HepG2 (cell line): ENCODE data around the gene SLC12A1. TPM values are rescaled to one million over a fixed set of nuclear protein-coding genes. Genes with fewer than 3 reads are reported as not detected.

Experiments used
- ATAC-seq: fragments of 200-7000 bp; cut with Tn5 transposase; 3 replicates; pipeline ENCODE4 v1.9.1; 2020; ENCODE audit warnings: mild to moderate bottlenecking, moderate library complexity
- BruUV-seq: library from RNA; stranded (reverse); fragments of 400-500 nt; replicated peaks from 2 replicates; lab custom pipeline; 2021; lab: Mats Ljungman, UMichigan
- CTCF ChIA-PET: fragments of 300-600 bp; formaldehyde crosslinking; extraction: SDS; loops from one replicate; lab custom pipeline; 2021; ENCODE audit warnings: low total read pairs, inconsistent platforms, low intra/inter-chr PET ratio; lab: Yijun Ruan, JAX
- POLR2A ChIA-PET: fragments of 350-600 bp; sonication (Branson Sonifier 250); formaldehyde crosslinking; loops from one replicate; lab custom pipeline; 2020; ENCODE audit warnings: antibody characterized with exemption, inconsistent platforms; lab: Yijun Ruan, JAX
- DNase-seq: peaks from one replicate; pipeline ENCODE4 v3.0.0-alpha.2; 2015; ENCODE audit warnings: low spot score
- FAIRE-seq: peaks from 3 replicates; lab custom pipeline; 2011; peaks lifted over from hg19 to GRCh38; lab: Jason Lieb, UNC
- H2AFZ ChIP-seq: one replicate; pipeline ENCODE4 v1.6.1; 2011; ENCODE audit warnings: low read length, inconsistent platforms
- H3K27ac ChIP-seq: fragments of 300-600 bp; 3 replicates; pipeline ENCODE4 v1.8.0; 2011; ENCODE audit warnings: mixed run types, mild to moderate bottlenecking, mixed read lengths, low read length, inconsistent platforms; ENCODE audit not compliant: insufficient read depth; ENCODE audit errors: extremely low read length
- H3K27me3 ChIP-seq, 2 experiments: fragments of 200-600 bp in 1 of 2; 2 replicates in 1 of 2; 3 replicates in 1 of 2; pipeline versions ENCODE4 v1.6.0 to v1.8.0; 2011; ENCODE audit warnings: low read length in 2 of 2, mild to moderate bottlenecking in 2 of 2, moderate library complexity in 2 of 2, inconsistent platforms in 1 of 2; ENCODE audit not compliant: insufficient read depth in 2 of 2, control insufficient read depth in 1 of 2
- H3K36me3 ChIP-seq, 2 experiments: fragments of 200-600 bp in 1 of 2; replicated peaks in 1 of 2; 2 replicates in 1 of 2; 3 replicates in 1 of 2; pipeline versions ENCODE4 v1.5.1 to v1.8.0; 2011; ENCODE audit warnings: low read length in 2 of 2, inconsistent platforms in 1 of 2; ENCODE audit not compliant: insufficient read depth in 2 of 2, control insufficient read depth in 1 of 2
- H3K4me1 ChIP-seq: 2 replicates; pipeline ENCODE4 v1.5.1; 2012; ENCODE audit warnings: low read length, inconsistent platforms; ENCODE audit not compliant: insufficient read depth
- H3K4me2 ChIP-seq: 2 replicates; pipeline ENCODE4 v1.6.0; 2011; ENCODE audit warnings: low read depth, low read length, inconsistent platforms
- H3K4me3 ChIP-seq, 3 experiments: fragments of 200-600 bp in 1 of 3; sonication (generic), shearing (Covaris generic) in 1 of 3; replicated peaks in 1 of 3; 2 replicates each; pipeline ENCODE4 v1.5.1; 2011 to 2016; ENCODE audit warnings: low read length in 3 of 3, inconsistent platforms in 2 of 3, low read depth in 2 of 3, mild to moderate bottlenecking in 2 of 3, control low read depth in 1 of 3, mixed read lengths in 1 of 3; ENCODE audit not compliant: insufficient read depth in 1 of 3
- H3K79me2 ChIP-seq: one replicate; pipeline ENCODE4 v1.6.1; 2011; ENCODE audit warnings: low read length, inconsistent platforms; ENCODE audit not compliant: insufficient read depth
- H3K9ac ChIP-seq: 2 replicates; pipeline ENCODE4 v1.6.0; 2011; ENCODE audit warnings: mild to moderate bottlenecking, low read depth, low read length, inconsistent platforms; ENCODE audit not compliant: insufficient read depth
- H3K9me3 ChIP-seq: 2 replicates; pipeline ENCODE4 v1.5.1; 2012; ENCODE audit warnings: mild to moderate bottlenecking, low read length
- H4K20me1 ChIP-seq: 2 replicates; pipeline ENCODE4 v1.6.0; 2011; ENCODE audit warnings: inconsistent platforms, mild to moderate bottlenecking, low read length, moderate library complexity; ENCODE audit not compliant: insufficient read depth
- CEBPB ChIP-seq: IDR thresholded peaks from 2 replicates; pipeline ENCODE4 v1.6.1; 2011; ENCODE audit warnings: low read depth, low read length, improper control_type of control experiment, borderline replicate concordance
- CEBPG ChIP-seq: IDR thresholded peaks from 2 replicates; pipeline ENCODE4 v1.6.1; 2016
- JDP2 ChIP-seq: sonication (generic); formaldehyde crosslinking; IDR thresholded peaks from 2 replicates; pipeline ENCODE4 v1.8.1; 2022; ENCODE audit warnings: missing genetic modification reagents, borderline replicate concordance
- ZNF468 ChIP-seq: sonication (generic); formaldehyde crosslinking; IDR thresholded peaks from 2 replicates; pipeline ENCODE4 v1.8.0; 2022; ENCODE audit warnings: mild to moderate bottlenecking, moderate library complexity, missing genetic modification reagents
- WGBS: methylation state at CpG from one replicate; pipeline ENCODE4 v1.1.6; 2017; ENCODE audit warnings: low lambda C conversion rate; 5-methylcytosine and 5-hydroxymethylcytosine counted together
- in situ Hi-C: cut with HindIII; loops from 2 replicates; pipeline ENCODE4 v1.10.0; 2017; ENCODE audit warnings: low pct_unique_long_range_greater_than_20kb; ENCODE audit not compliant: extremely low pct_ligation_motif_present
- intact Hi-C: fragments of 100-400 bp; cut with micrococcal nuclease; formaldehyde crosslinking; loops from one replicate; pipeline ENCODE4 v1.10.0; 2022; ENCODE audit not compliant: unreplicated experiment
- polyA plus RNA-seq, 8 experiments: library from polyadenylated mRNA; depleted of rRNA in 3 of 8; stranded (reverse) in 7 of 8; unstranded in 1 of 8; fragments of >200 nt; fragmentation: Illumina TruSeq in 4 of 8; extraction: Trizol in 4 of 8; gene quantifications; 2 replicates each; pipeline versions ENCODE4 v1.2.1 to v1.2.3, GENCODE V29; 2011 to 2016; ENCODE audit warnings: low read depth in 4 of 8, missing spikeins in 1 of 8, mixed read lengths in 1 of 8; ENCODE audit not compliant: insufficient read depth in 1 of 8
- total RNA-seq, 5 experiments: library from RNA; depleted of rRNA; stranded (reverse); fragments of >200 nt; fragmentation: Illumina TruSeq; extraction: Trizol; gene quantifications; 2 replicates each; pipeline ENCODE4 v1.2.3, GENCODE V29; 2016; ENCODE audit warnings: low read depth in 1 of 5
- TF ChIP-seq, protein P1 (sequence below): sonication (generic); formaldehyde crosslinking; IDR thresholded peaks from 2 replicates; pipeline ENCODE4 v1.5.0; 2020; ENCODE audit warnings: missing genetic modification reagents
- TF ChIP-seq, protein P2 (sequence below): sonication (generic); formaldehyde crosslinking; IDR thresholded peaks from 2 replicates; pipeline ENCODE4 v1.4.0; 2020; ENCODE audit warnings: mild to moderate bottlenecking, missing genetic modification reagents
- TF ChIP-seq, protein P3 (sequence below): sonication (generic); formaldehyde crosslinking; IDR thresholded peaks from 2 replicates; pipeline ENCODE4 v1.4.0; 2020; ENCODE audit warnings: missing genetic modification reagents

Gene SLC12A1
- total and polyA plus RNA-seq, 2 of the 13 experiments (the other 11 are each of a cell fraction or from before 2014, with no cell fraction given), result not detected

GRCh38 chr15:48185529-48185928 lies 20.6 kb upstream of the SLC12A1 start:
- WGBS, result 2% methylated on average over 3 of the region's 3 CpGs
- ATAC-seq, result no peak
- Histone ChIP-seq H3K27me3 (no peaks in the 10 kb centered on the region; a peak in 1 of 5 replicates), H4K20me1 (no peaks in the 10 kb centered on the region), H3K36me3 (no peaks in the 10 kb centered on the region), H3K9me3 (no peaks in the 10 kb centered on the region), H3K4me3 (no peak overlapping the region), H3K79me2 (no peaks in the 10 kb centered on the region), H3K4me1 (no peaks in the 10 kb centered on the region), H3K27ac (no peak overlapping the region), H2AFZ (no peak overlapping the region), H3K9ac (no peak overlapping the region), H3K4me2 (no peak overlapping the region)
- no peak for DNase-seq
- no TSS peak for BruUV-seq
- FAIRE-seq, result no peak
- POLR2A ChIA-PET, result no interaction called here
- TF ChIP-seq CEBPB (peak; percentile 77; the same call in 1 of the 2 replicates), ZNF468 (CRISPR knock-in tag) (no peak), JDP2 (CRISPR knock-in tag) (no peak), CEBPG (CRISPR knock-in tag) (0 out of 2 replicates have a peak, but pooled peaks have one; percentile 8)
- TF ChIP-seq, protein P1, sequence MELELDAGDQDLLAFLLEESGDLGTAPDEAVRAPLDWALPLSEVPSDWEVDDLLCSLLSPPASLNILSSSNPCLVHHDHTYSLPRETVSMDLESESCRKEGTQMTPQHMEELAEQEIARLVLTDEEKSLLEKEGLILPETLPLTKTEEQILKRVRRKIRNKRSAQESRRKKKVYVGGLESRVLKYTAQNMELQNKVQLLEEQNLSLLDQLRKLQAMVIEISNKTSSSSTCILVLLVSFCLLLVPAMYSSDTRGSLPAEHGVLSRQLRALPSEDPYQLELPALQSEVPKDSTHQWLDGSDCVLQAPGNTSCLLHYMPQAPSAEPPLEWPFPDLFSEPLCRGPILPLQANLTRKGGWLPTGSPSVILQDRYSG (CRISPR knock-in tag), result no peak
- TF ChIP-seq, protein P2, sequence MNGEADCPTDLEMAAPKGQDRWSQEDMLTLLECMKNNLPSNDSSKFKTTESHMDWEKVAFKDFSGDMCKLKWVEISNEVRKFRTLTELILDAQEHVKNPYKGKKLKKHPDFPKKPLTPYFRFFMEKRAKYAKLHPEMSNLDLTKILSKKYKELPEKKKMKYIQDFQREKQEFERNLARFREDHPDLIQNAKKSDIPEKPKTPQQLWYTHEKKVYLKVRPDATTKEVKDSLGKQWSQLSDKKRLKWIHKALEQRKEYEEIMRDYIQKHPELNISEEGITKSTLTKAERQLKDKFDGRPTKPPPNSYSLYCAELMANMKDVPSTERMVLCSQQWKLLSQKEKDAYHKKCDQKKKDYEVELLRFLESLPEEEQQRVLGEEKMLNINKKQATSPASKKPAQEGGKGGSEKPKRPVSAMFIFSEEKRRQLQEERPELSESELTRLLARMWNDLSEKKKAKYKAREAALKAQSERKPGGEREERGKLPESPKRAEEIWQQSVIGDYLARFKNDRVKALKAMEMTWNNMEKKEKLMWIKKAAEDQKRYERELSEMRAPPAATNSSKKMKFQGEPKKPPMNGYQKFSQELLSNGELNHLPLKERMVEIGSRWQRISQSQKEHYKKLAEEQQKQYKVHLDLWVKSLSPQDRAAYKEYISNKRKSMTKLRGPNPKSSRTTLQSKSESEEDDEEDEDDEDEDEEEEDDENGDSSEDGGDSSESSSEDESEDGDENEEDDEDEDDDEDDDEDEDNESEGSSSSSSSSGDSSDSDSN (CRISPR knock-in tag), result no peak
- TF ChIP-seq, protein P3, sequence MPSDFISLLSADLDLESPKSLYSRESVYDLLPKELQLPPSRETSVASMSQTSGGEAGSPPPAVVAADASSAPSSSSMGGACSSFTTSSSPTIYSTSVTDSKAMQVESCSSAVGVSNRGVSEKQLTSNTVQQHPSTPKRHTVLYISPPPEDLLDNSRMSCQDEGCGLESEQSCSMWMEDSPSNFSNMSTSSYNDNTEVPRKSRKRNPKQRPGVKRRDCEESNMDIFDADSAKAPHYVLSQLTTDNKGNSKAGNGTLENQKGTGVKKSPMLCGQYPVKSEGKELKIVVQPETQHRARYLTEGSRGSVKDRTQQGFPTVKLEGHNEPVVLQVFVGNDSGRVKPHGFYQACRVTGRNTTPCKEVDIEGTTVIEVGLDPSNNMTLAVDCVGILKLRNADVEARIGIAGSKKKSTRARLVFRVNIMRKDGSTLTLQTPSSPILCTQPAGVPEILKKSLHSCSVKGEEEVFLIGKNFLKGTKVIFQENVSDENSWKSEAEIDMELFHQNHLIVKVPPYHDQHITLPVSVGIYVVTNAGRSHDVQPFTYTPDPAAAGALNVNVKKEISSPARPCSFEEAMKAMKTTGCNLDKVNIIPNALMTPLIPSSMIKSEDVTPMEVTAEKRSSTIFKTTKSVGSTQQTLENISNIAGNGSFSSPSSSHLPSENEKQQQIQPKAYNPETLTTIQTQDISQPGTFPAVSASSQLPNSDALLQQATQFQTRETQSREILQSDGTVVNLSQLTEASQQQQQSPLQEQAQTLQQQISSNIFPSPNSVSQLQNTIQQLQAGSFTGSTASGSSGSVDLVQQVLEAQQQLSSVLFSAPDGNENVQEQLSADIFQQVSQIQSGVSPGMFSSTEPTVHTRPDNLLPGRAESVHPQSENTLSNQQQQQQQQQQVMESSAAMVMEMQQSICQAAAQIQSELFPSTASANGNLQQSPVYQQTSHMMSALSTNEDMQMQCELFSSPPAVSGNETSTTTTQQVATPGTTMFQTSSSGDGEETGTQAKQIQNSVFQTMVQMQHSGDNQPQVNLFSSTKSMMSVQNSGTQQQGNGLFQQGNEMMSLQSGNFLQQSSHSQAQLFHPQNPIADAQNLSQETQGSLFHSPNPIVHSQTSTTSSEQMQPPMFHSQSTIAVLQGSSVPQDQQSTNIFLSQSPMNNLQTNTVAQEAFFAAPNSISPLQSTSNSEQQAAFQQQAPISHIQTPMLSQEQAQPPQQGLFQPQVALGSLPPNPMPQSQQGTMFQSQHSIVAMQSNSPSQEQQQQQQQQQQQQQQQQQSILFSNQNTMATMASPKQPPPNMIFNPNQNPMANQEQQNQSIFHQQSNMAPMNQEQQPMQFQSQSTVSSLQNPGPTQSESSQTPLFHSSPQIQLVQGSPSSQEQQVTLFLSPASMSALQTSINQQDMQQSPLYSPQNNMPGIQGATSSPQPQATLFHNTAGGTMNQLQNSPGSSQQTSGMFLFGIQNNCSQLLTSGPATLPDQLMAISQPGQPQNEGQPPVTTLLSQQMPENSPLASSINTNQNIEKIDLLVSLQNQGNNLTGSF, result no peak
- intact Hi-C loops, result no loop called here
- in situ Hi-C loops, result no loop called here
- CTCF ChIA-PET, result no interaction called here
